Thyroid gland (tissue), 4 donors: Measurements from ENCODE around the gene GAPVD1.

Experiments used
- POLR2A ChIP-seq, 2 donors: fragments of 450-650 bp; IDR thresholded peaks; one replicate each; pipeline ENCODE4 v1.6.1; 2017; ENCODE audit warnings: antibody characterized with exemption in 2 of 2, mild to moderate bottlenecking in 2 of 2, moderate library complexity in 1 of 2
- TF ChIP-seq, protein P1 (sequence below), 6 experiments: fragments of 200-600 bp in 3 of 6; fragments of 450-650 bp in 3 of 6; sonication (generic) in 3 of 6; IDR thresholded peaks; one replicate each; pipeline ENCODE4 v1.5.1; 2016 to 2019; ENCODE audit warnings: antibody characterized with exemption in 6 of 6, mild to moderate bottlenecking in 2 of 6, inconsistent platforms in 1 of 6, moderate library complexity in 1 of 6

DNA sequence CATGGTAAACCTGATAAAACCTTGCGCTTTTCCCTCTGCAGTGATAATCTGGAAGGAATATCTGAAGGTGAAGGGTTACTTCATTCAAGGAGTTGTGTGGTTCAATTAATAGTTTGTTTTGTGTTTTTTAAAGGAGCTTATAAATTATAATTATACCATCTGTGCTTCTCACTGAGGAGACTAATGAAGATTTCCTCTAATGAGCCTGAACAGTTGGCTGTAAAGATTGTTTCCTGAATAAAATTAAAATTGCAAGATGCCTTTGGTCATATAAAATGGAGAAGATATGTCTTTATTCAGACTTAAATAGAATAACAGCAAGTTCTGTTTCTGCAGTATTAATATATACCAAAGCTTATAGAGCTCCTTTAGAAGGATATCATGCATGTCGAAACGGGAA lies 59.9 kb downstream of the GAPVD1 start:
- TF ChIP-seq, protein P1, sequence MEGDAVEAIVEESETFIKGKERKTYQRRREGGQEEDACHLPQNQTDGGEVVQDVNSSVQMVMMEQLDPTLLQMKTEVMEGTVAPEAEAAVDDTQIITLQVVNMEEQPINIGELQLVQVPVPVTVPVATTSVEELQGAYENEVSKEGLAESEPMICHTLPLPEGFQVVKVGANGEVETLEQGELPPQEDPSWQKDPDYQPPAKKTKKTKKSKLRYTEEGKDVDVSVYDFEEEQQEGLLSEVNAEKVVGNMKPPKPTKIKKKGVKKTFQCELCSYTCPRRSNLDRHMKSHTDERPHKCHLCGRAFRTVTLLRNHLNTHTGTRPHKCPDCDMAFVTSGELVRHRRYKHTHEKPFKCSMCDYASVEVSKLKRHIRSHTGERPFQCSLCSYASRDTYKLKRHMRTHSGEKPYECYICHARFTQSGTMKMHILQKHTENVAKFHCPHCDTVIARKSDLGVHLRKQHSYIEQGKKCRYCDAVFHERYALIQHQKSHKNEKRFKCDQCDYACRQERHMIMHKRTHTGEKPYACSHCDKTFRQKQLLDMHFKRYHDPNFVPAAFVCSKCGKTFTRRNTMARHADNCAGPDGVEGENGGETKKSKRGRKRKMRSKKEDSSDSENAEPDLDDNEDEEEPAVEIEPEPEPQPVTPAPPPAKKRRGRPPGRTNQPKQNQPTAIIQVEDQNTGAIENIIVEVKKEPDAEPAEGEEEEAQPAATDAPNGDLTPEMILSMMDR (IDR thresholded peaks at IDR 0.05): no peak
- no peak for TF ChIP-seq POLR2A (IDR thresholded peaks at IDR 0.05)
